A549 (cell line): ENCODE measurements around the gene RHBDD3. TPM values are rescaled to one million over a fixed set of nuclear protein-coding genes. Genes with fewer than 3 reads are reported as not detected.

ENCODE experiments used
- ATAC-seq, 2 experiments: fragments of 200-7000 bp in 1 of 2; fragments of >200 bp in 1 of 2; cut with Nextera tagmentation in 1 of 2; cut with Tn5 transposase in 1 of 2; 3 replicates each; pipeline versions ENCODE4 v1.8.0 to v1.9.1; 2018 to 2020; ENCODE audit warnings: mild to moderate bottlenecking in 1 of 2, moderate library complexity in 1 of 2
- CTCF ChIA-PET: fragments of 300-600 bp; sonication (Branson Sonifier 250); formaldehyde crosslinking; extraction: SDS; loops from one replicate; lab custom pipeline; 2021; ENCODE audit warnings: antibody characterized with exemption, inconsistent platforms; lab: Yijun Ruan, JAX
- POLR2A ChIA-PET: fragments of 350-600 bp; formaldehyde crosslinking; extraction: SDS; loops from one replicate; lab custom pipeline; 2021; ENCODE audit warnings: antibody characterized with exemption, inconsistent platforms; lab: Yijun Ruan, JAX
- DNase-seq, 2 experiments: peaks; one replicate each; pipeline versions ENCODE4 v3.0.0 to v3.0.0-alpha.2; 2011 to 2016; ENCODE audit warnings: low read depth in 1 of 2, low spot score in 1 of 2
- FAIRE-seq: peaks from 2 replicates; lab custom pipeline; 2011; peaks lifted over from hg19 to GRCh38; lab: Jason Lieb, UNC
- H3K27ac ChIP-seq, 2 experiments: fragments of >200 bp; sonication (Bioruptor Twin); formaldehyde crosslinking; 3 replicates each; pipeline ENCODE4 v1.5.1; 2016 to 2017
- H3K4me1 ChIP-seq: fragments of >200 bp; sonication (Bioruptor Twin); formaldehyde crosslinking; 3 replicates; pipeline ENCODE4 v1.6.1; 2016
- H3K4me2 ChIP-seq: fragments of >200 bp; sonication (Bioruptor Twin); formaldehyde crosslinking; 3 replicates; pipeline ENCODE4 v1.6.1; 2016
- H3K4me3 ChIP-seq: fragments of >200 bp; sonication (Bioruptor Twin); formaldehyde crosslinking; 3 replicates; pipeline ENCODE4 v1.5.1; 2016
- H3K9me3 ChIP-seq: fragments of >200 bp; sonication (Bioruptor Twin); formaldehyde crosslinking; 3 replicates; pipeline ENCODE4 v1.6.1; 2016
- BHLHE40 ChIP-seq: IDR thresholded peaks from 2 replicates; pipeline ENCODE4 v1.6.1; 2012; ENCODE audit warnings: low read depth, low read length, inconsistent platforms
- CEBPB ChIP-seq, 2 experiments: fragments of >200 bp in 1 of 2; sonication (Bioruptor Twin) in 1 of 2; formaldehyde crosslinking in 1 of 2; IDR thresholded peaks; 2 replicates each; pipeline ENCODE4 v1.6.1; 2012 to 2016
- CTCF ChIP-seq: fragments of >200 bp; sonication (Bioruptor Twin); formaldehyde crosslinking; IDR thresholded peaks from 3 replicates; pipeline ENCODE4 v1.5.1; 2016
- EHMT2 ChIP-seq: fragments of 200-600 bp; sonication (generic); IDR thresholded peaks from 2 replicates; pipeline ENCODE4 v1.6.1; 2016; ENCODE audit warnings: antibody characterized with exemption, low read depth, mild to moderate bottlenecking, moderate library complexity
- FOXS1 ChIP-seq: fragments of 250-450 bp; sonication (Bioruptor Pico); IDR thresholded peaks from 2 replicates; pipeline ENCODE4 v1.5.0; 2020; ENCODE audit warnings: mild to moderate bottlenecking, moderate library complexity
- GATA3 ChIP-seq: IDR thresholded peaks from 2 replicates; pipeline ENCODE4 v1.6.1; 2012; ENCODE audit warnings: borderline replicate concordance
- HDAC2 ChIP-seq: fragments of 200-600 bp; sonication (generic); IDR thresholded peaks from 2 replicates; pipeline ENCODE4 v1.6.1; 2016
- HES2 ChIP-seq: fragments of >200 bp; sonication (Bioruptor Twin); formaldehyde crosslinking; IDR thresholded peaks from 2 replicates; pipeline ENCODE4 v1.6.1; 2016
- HOXB5 ChIP-seq: fragments of 250-450 bp; sonication (Bioruptor Pico); IDR thresholded peaks from 2 replicates; pipeline ENCODE4 v1.5.0; 2020; ENCODE audit warnings: mild to moderate bottlenecking, moderate library complexity
- KDM1A ChIP-seq: fragments of 200-600 bp; sonication (generic); IDR thresholded peaks from 2 replicates; pipeline ENCODE4 v1.6.1; 2016; ENCODE audit warnings: low read depth, mild to moderate bottlenecking
- KDM5A ChIP-seq: fragments of 200-600 bp; sonication (generic); IDR thresholded peaks from 2 replicates; pipeline ENCODE4 v1.6.1; 2016; ENCODE audit warnings: antibody characterized with exemption, mild to moderate bottlenecking
- NFE2L2 ChIP-seq: fragments of 150-350 bp; conservative IDR thresholded peaks from 2 replicates; pipeline ENCODE4 v1.6.1; 2014; ENCODE audit warnings: low read length
- NPAS2 ChIP-seq: fragments of 250-450 bp; sonication (Bioruptor Pico); IDR thresholded peaks from 2 replicates; pipeline ENCODE4 v1.8.0; 2022; ENCODE audit warnings: mild to moderate bottlenecking, moderate library complexity, borderline replicate concordance
- NR3C1 ChIP-seq: fragments of >200 bp; sonication (Bioruptor Twin); formaldehyde crosslinking; IDR thresholded peaks from 3 replicates; pipeline ENCODE4 v1.6.1; 2017
- POLR2A ChIP-seq: IDR thresholded peaks from 2 replicates; pipeline ENCODE4 v1.6.1; 2012; ENCODE audit warnings: mild to moderate bottlenecking, low read length
- RFX5 ChIP-seq: fragments of 450-650 bp; IDR thresholded peaks from 2 replicates; pipeline ENCODE4 v1.7.1; 2014; ENCODE audit warnings: antibody characterized with exemption, mild to moderate bottlenecking, moderate library complexity
- SREBF2 ChIP-seq: fragments of 450-650 bp; IDR thresholded peaks from 2 replicates; pipeline ENCODE4 v1.6.1; 2014; ENCODE audit warnings: mild to moderate bottlenecking, moderate library complexity
- ZC3H11A ChIP-seq: fragments of 450-650 bp; IDR thresholded peaks from 2 replicates; pipeline ENCODE4 v1.6.1; 2014; ENCODE audit warnings: antibody characterized with exemption, mild to moderate bottlenecking
- ZNF302 ChIP-seq: fragments of 250-450 bp; sonication (Bioruptor Pico); IDR thresholded peaks from 2 replicates; pipeline ENCODE4 v1.9.0; 2021; ENCODE audit warnings: inconsistent platforms, mild to moderate bottlenecking, moderate library complexity
- ZSCAN20 ChIP-seq: fragments of 250-450 bp; sonication (Bioruptor Pico); IDR thresholded peaks from 2 replicates; pipeline ENCODE4 v1.8.0; 2022; ENCODE audit warnings: mild to moderate bottlenecking, moderate library complexity
- WGBS: methylation state at CpG from one replicate; pipeline ENCODE4 v1.1.6; 2017; ENCODE audit errors: missing lambda C conversion rate; 5-methylcytosine and 5-hydroxymethylcytosine counted together
- polyA plus RNA-seq, 4 experiments: library from polyadenylated mRNA; depleted of rRNA in 3 of 4; stranded (reverse); fragments of >200 nt; fragmentation: RNase III in 1 of 4; extraction: RNeasy Plus Mini Kit Qiagen cat#74134 plus additional on column Dnase treatment in 1 of 4; gene quantifications; 2 replicates in 3 of 4; 3 replicates in 1 of 4; pipeline ENCODE4 v1.2.3, GENCODE V29; 2011 to 2017
- TF ChIP-seq, protein P1 (sequence below): IDR thresholded peaks from 2 replicates; pipeline ENCODE4 v1.6.1; 2012
- TF ChIP-seq, protein P2 (sequence below): fragments of 150-350 bp; IDR thresholded peaks from 2 replicates; pipeline ENCODE4 v1.6.1; 2014; ENCODE audit warnings: low read depth, mild to moderate bottlenecking, low read length

The RHBDD3 gene
- polyA plus RNA-seq, 2 of the 4 experiments (the other 2 are of a cell fraction) = 10.2 to 20.8 TPM

- TF ChIP-seq POLR2A (no peak), CEBPB (IDR thresholded peaks at IDR 0.05) (no peak)
- ATAC-seq (no peak), FAIRE-seq (no peak), DNase-seq (no peak)
- CTCF ChIA-PET = interaction anchor here (1.1 to 3.5 kb wide), 3 partner anchors 14 to 55 kb away, joined by 3 to 14 read pairs (median 3); no protein-coding TSS in a partner anchor
- H3K27ac ChIP-seq = no peak overlapping the region
- H3K4me2 ChIP-seq = no peak overlapping the region
- no peaks in the 10 kb centered on the region; the same call in 2 of the 3 replicates for H3K4me1 ChIP-seq
- no peaks in the 10 kb centered on the region for H3K9me3 ChIP-seq
- POLR2A ChIA-PET = no interaction called here
- 78% methylated on average over 2 of the region's 2 CpGs for WGBS
- H3K4me3 ChIP-seq = no peak overlapping the region
Observed at GRCh38 chr22:29288837-29289236, 21.1 kb upstream of the RHBDD3 start.

GRCh38 chr22:29284196-29284595, 16.4 kb upstream of the RHBDD3 start:
- H3K9me3 ChIP-seq = no peaks in the 10 kb centered on the region
- no peak for DNase-seq
- WGBS = 100% methylated on average over 3 of the region's 3 CpGs
- no peak for ATAC-seq
- H3K4me1 ChIP-seq = no peaks in the 10 kb centered on the region; the same call in 2 of the 3 replicates
- no peak for FAIRE-seq
- TF ChIP-seq, protein P1, sequence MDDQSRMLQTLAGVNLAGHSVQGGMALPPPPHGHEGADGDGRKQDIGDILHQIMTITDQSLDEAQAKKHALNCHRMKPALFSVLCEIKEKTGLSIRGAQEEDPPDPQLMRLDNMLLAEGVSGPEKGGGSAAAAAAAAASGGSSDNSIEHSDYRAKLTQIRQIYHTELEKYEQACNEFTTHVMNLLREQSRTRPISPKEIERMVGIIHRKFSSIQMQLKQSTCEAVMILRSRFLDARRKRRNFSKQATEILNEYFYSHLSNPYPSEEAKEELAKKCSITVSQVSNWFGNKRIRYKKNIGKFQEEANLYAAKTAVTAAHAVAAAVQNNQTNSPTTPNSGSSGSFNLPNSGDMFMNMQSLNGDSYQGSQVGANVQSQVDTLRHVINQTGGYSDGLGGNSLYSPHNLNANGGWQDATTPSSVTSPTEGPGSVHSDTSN = no peak
- TF ChIP-seq HOXB5 (no peak), GATA3 (no peak), ZC3H11A (no peak), NFE2L2 (no peak), KDM1A (no peak), FOXS1 (no peak), SREBF2 (no peak), ZNF302 (CRISPR knock-in tag) (no peak), NPAS2 (no peak)
- TF ChIP-seq, all 56 proteins: peak for 0
- ChIA-PET POLR2A (interaction anchor here (0.6 kb wide), 1 partner anchor 11 kb away, joined by 3 read pairs; no protein-coding TSS in a partner anchor), CTCF (interaction anchor here (0.8 to 1.5 kb wide), 2 partner anchors 22 to 23 kb away, joined by 3 to 4 read pairs; no protein-coding TSS in a partner anchor)
- Histone ChIP-seq H3K4me3 (no peak overlapping the region), H3K27ac (no peak overlapping the region), H3K4me2 (no peak overlapping the region)

GRCh38 chr22:29277927-29278326, 10.1 kb upstream of the RHBDD3 start:
- POLR2A ChIA-PET = no interaction called here
- no peak for DNase-seq
- no peak for FAIRE-seq
- no peaks in the 10 kb centered on the region for H3K9me3 ChIP-seq
- TF ChIP-seq BHLHE40 (no peak), HDAC2 (no peak), RFX5 (no peak), CTCF (no peak), ZSCAN20 (CRISPR knock-in tag) (no peak)
- no peak for ATAC-seq
- peaks cover 22% of the 10 kb centered on the region for H3K4me1 ChIP-seq
- H3K27ac ChIP-seq = no peak overlapping the region
- H3K4me2 ChIP-seq = no peak overlapping the region
- WGBS = 87% methylated on average over 1 of the region's 1 CpG
- CTCF ChIA-PET = no interaction called here
- no peak overlapping the region for H3K4me3 ChIP-seq

GRCh38 chr22:29275819-29276565, 8.2 kb upstream of the RHBDD3 start:
- peaks cover 39% of the 10 kb centered on the region for H3K4me1 ChIP-seq
- POLR2A ChIA-PET = no interaction called here
- H3K9me3 ChIP-seq = no peaks in the 10 kb centered on the region
- peak overlapping the region; percentile 28 for H3K4me2 ChIP-seq
- FAIRE-seq (no peak), DNase-seq (no peak), ATAC-seq (no peak)
- 77% methylated on average over 3 of the region's 3 CpGs for WGBS
- no peak overlapping the region for H3K4me3 ChIP-seq
- TF ChIP-seq, protein P2, sequence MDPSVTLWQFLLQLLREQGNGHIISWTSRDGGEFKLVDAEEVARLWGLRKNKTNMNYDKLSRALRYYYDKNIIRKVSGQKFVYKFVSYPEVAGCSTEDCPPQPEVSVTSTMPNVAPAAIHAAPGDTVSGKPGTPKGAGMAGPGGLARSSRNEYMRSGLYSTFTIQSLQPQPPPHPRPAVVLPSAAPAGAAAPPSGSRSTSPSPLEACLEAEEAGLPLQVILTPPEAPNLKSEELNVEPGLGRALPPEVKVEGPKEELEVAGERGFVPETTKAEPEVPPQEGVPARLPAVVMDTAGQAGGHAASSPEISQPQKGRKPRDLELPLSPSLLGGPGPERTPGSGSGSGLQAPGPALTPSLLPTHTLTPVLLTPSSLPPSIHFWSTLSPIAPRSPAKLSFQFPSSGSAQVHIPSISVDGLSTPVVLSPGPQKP = no peak
- no peak for TF ChIP-seq NR3C1
- no peak for TF ChIP-seq KDM5A
- no peak for TF ChIP-seq HES2
- TF ChIP-seq HOXB5 = no peak
- TF ChIP-seq EHMT2 = no peak
- CTCF ChIA-PET = interaction anchor here (1.3 kb wide), 1 partner anchor 25 kb away, joined by 7 read pairs; no protein-coding TSS in a partner anchor
- no peak overlapping the region for H3K27ac ChIP-seq
